ENCODE measurements around the gene KRT86. TPM values are rescaled to one million over a fixed set of nuclear protein-coding genes. Genes with fewer than 3 reads are reported as not detected.

Gene KRT86
- total and polyA plus RNA-seq, 2 donors (not counting 1 experiment from before 2014, with no cell fraction given), result not detected

- H3K27ac ChIP-seq (ENCODE audit: low read length in 2 of 2), result no peak overlapping the region
- no peak overlapping the region for H2AFZ ChIP-seq (ENCODE audit: insufficient read depth, low read depth, low read length, poor library complexity, severe bottlenecking)
- ChIA-PET POLR2A (no interaction called here), CTCF (no interaction called here)
- WGBS (ENCODE audit: insufficient coverage), result 60% methylated on average over 1 of the region's 3 CpGs
- TF ChIP-seq, protein P1, sequence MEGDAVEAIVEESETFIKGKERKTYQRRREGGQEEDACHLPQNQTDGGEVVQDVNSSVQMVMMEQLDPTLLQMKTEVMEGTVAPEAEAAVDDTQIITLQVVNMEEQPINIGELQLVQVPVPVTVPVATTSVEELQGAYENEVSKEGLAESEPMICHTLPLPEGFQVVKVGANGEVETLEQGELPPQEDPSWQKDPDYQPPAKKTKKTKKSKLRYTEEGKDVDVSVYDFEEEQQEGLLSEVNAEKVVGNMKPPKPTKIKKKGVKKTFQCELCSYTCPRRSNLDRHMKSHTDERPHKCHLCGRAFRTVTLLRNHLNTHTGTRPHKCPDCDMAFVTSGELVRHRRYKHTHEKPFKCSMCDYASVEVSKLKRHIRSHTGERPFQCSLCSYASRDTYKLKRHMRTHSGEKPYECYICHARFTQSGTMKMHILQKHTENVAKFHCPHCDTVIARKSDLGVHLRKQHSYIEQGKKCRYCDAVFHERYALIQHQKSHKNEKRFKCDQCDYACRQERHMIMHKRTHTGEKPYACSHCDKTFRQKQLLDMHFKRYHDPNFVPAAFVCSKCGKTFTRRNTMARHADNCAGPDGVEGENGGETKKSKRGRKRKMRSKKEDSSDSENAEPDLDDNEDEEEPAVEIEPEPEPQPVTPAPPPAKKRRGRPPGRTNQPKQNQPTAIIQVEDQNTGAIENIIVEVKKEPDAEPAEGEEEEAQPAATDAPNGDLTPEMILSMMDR (IDR thresholded peaks at IDR 0.05), result no peak
- TF ChIP-seq EZH2 (IDR thresholded peaks at IDR 0.05; ENCODE audit: borderline replicate concordance, insufficient read depth, low read depth, low read length, poor library complexity, severe bottlenecking), result no peak
- H3K9ac ChIP-seq (ENCODE audit: low read length), result no peak overlapping the region
- H3K27ac Mint-ChIP-seq, result no peak overlapping the region
- no peaks in the 10 kb centered on the region for H3K36me3 ChIP-seq (replicated peaks in 1 of 2; ENCODE audit: control extremely low read depth in 1 of 2, control insufficient read depth in 1 of 2, extremely low read depth in 1 of 2, insufficient read depth in 2 of 2, low read length in 1 of 2)
- H3K4me3 ChIP-seq (ENCODE audit: control extremely low read depth in 1 of 5, extremely low read depth in 1 of 5, insufficient read depth in 1 of 5, low read depth in 2 of 5, low read length in 4 of 5), result no peak overlapping the region
- H3K79me2 ChIP-seq (ENCODE audit: control insufficient read depth, insufficient read depth, low read length), result no peaks in the 10 kb centered on the region
- no peak overlapping the region for H3K4me3 Mint-ChIP-seq
- peaks cover 0 to 19% (median under 1%) of the 10 kb centered on the region in 4 experiments for H3K27me3 ChIP-seq (replicated peaks in 1 of 4; ENCODE audit: control extremely low read depth in 1 of 4, control insufficient read depth in 3 of 4, insufficient read depth in 4 of 4, low read length in 3 of 4)
- no peaks in the 10 kb centered on the region for H3K4me1 Mint-ChIP-seq
- H3K4me1 ChIP-seq (ENCODE audit: control insufficient read depth in 2 of 2, insufficient read depth in 2 of 2, low read length in 2 of 2), result no peaks in the 10 kb centered on the region
- H4K20me1 ChIP-seq (ENCODE audit: control insufficient read depth, insufficient read depth, low read length, poor library complexity, severe bottlenecking), result no peaks in the 10 kb centered on the region
- intact Hi-C loops (cut with micrococcal nuclease), result no loop called here
- no peaks in the 10 kb centered on the region for H3K9me3 Mint-ChIP-seq (ENCODE audit: insufficient read depth)
- DNase-seq (no peak), ATAC-seq (ENCODE audit: low read depth) (no peak)
- peaks cover 48% of the 10 kb centered on the region for H3K27me3 Mint-ChIP-seq
- H3K9me3 ChIP-seq (ENCODE audit: control extremely low read depth in 1 of 3, control insufficient read depth in 2 of 3, insufficient read depth in 1 of 3, low read length in 2 of 3), result no peaks in the 10 kb centered on the region
- no peak overlapping the region for H3K4me2 ChIP-seq (replicated peaks; ENCODE audit: low read depth, low read length, poor library complexity, severe bottlenecking)
Measured at GRCh38 chr12:52228366-52228765, 46.1 kb upstream of the KRT86 start.

GRCh38 chr12:52228931-52229330 is 45.5 kb upstream of the KRT86 start:
- no peak for ATAC-seq (ENCODE audit: low read depth)
- DNase-seq, result no peak
- intact Hi-C loops (cut with micrococcal nuclease), result no loop called here
- ChIA-PET POLR2A (no interaction called here), CTCF (no interaction called here)
- H3K9me3 ChIP-seq (ENCODE audit: control extremely low read depth in 1 of 3, control insufficient read depth in 2 of 3, insufficient read depth in 1 of 3, low read length in 2 of 3), result no peaks in the 10 kb centered on the region
- no peaks in the 10 kb centered on the region for H3K36me3 ChIP-seq (replicated peaks in 1 of 2; ENCODE audit: control extremely low read depth in 1 of 2, control insufficient read depth in 1 of 2, extremely low read depth in 1 of 2, insufficient read depth in 2 of 2, low read length in 1 of 2)
- Mint-ChIP-seq H3K27ac (no peak overlapping the region), H3K4me3 (no peak overlapping the region), H3K4me1 (no peaks in the 10 kb centered on the region), H3K27me3 (peaks cover 49% of the 10 kb centered on the region), H3K9me3 (ENCODE audit: insufficient read depth) (no peaks in the 10 kb centered on the region)
- H3K79me2 ChIP-seq (ENCODE audit: control insufficient read depth, insufficient read depth, low read length), result no peaks in the 10 kb centered on the region
- H4K20me1 ChIP-seq (ENCODE audit: control insufficient read depth, insufficient read depth, low read length, poor library complexity, severe bottlenecking), result no peaks in the 10 kb centered on the region
- 93% methylated on average over 6 of the region's 6 CpGs for WGBS (ENCODE audit: insufficient coverage)
- H3K27me3 ChIP-seq (replicated peaks in 1 of 4; ENCODE audit: control extremely low read depth in 1 of 4, control insufficient read depth in 3 of 4, insufficient read depth in 4 of 4, low read length in 3 of 4), result peaks cover 0 to 24% (median 0%) of the 10 kb centered on the region in 4 experiments
- no peak overlapping the region for H3K9ac ChIP-seq (ENCODE audit: low read length)
- no peak for TF ChIP-seq EZH2 (IDR thresholded peaks at IDR 0.05; ENCODE audit: borderline replicate concordance, insufficient read depth, low read depth, low read length, poor library complexity, severe bottlenecking)
- TF ChIP-seq, protein P1 (IDR thresholded peaks at IDR 0.05), result no peak
- H3K27ac ChIP-seq (ENCODE audit: low read length in 2 of 2), result no peak overlapping the region
- H3K4me2 ChIP-seq (replicated peaks; ENCODE audit: low read depth, low read length, poor library complexity, severe bottlenecking), result no peak overlapping the region
- no peaks in the 10 kb centered on the region for H3K4me1 ChIP-seq (ENCODE audit: control insufficient read depth in 2 of 2, insufficient read depth in 2 of 2, low read length in 2 of 2)
- no peak overlapping the region for H3K4me3 ChIP-seq (ENCODE audit: control extremely low read depth in 1 of 5, extremely low read depth in 1 of 5, insufficient read depth in 1 of 5, low read depth in 2 of 5, low read length in 4 of 5)
- H2AFZ ChIP-seq (ENCODE audit: insufficient read depth, low read depth, low read length, poor library complexity, severe bottlenecking), result no peak overlapping the region
